Measurements from ENCODE around the gene GRIK4.
A peak's percentile ranks its signal among the peaks of the same experiment; 100 is the strongest.

Gene GRIK4

GRCh38 chr11:120675171-120675570, 163.6 kb downstream of the GRIK4 start:
- H3K4me2 ChIP-seq, result no peak overlapping the region
- H3K9ac ChIP-seq, result no peak overlapping the region
- no peak for TF ChIP-seq Cebpa-rat (IDR thresholded peaks at IDR 0.05)
- H3K27ac ChIP-seq, result no peak overlapping the region
- H4K20me1 ChIP-seq, result no peaks in the 10 kb centered on the region; a peak in 1 of 22 replicates
- H3K4me3 ChIP-seq, result no peak overlapping the region
- H3K27me3 ChIP-seq, result no peaks in the 10 kb centered on the region
- H3K4me1 ChIP-seq, result peaks cover 6 to 27% (median 20%) of the 10 kb centered on the region in 10 experiments
- no peaks in the 10 kb centered on the region for H3K36me3 ChIP-seq
- peaks cover 0 to 14% (median 4%) of the 10 kb centered on the region in 11 experiments; a peak in 8 of 22 replicates for H3K9me3 ChIP-seq (replicated peaks in 1 of 11)

- Histone ChIP-seq H3K4me1 (peaks cover 6 to 27% (median 20%) of the 10 kb centered on the region in 10 experiments), H3K9me3 (replicated peaks in 1 of 11) (peaks cover 0 to 10% (median 2%) of the 10 kb centered on the region in 11 experiments; a peak in 8 of 22 replicates), H3K27ac (no peak overlapping the region; a peak in 1 of 22 replicates), H3K27me3 (no peaks in the 10 kb centered on the region), H3K4me2 (peak overlapping the region; percentile 33 to 72 (median 44); a peak in 21 of 22 replicates), H3K4me3 (no peak overlapping the region), H4K20me1 (no peaks in the 10 kb centered on the region; a peak in 1 of 22 replicates), H3K36me3 (no peaks in the 10 kb centered on the region), H3K9ac (no peak overlapping the region)
- TF ChIP-seq Cebpa-rat (IDR thresholded peaks at IDR 0.05), result no peak
Observed at GRCh38 chr11:120676991-120677390, 165.4 kb downstream of the GRIK4 start.

GRCh38 chr11:120680322-120680721, 168.8 kb downstream of the GRIK4 start:
- H3K27ac ChIP-seq, result no peak overlapping the region
- no peak overlapping the region for H3K4me2 ChIP-seq
- no peaks in the 10 kb centered on the region for H3K36me3 ChIP-seq
- H3K4me3 ChIP-seq, result no peak overlapping the region
- TF ChIP-seq Cebpa-rat (IDR thresholded peaks at IDR 0.05), result no peak
- H3K9ac ChIP-seq, result no peak overlapping the region
- 0 out of 22 replicates have a peak, but pooled peaks cover 0 to 3% (median 0%) of the 10 kb centered on the region in 11 experiments for H3K27me3 ChIP-seq
- H3K9me3 ChIP-seq (replicated peaks in 1 of 11), result peaks cover 0 to 6% (median 0%) of the 10 kb centered on the region in 11 experiments; a peak in 1 of 22 replicates
- peaks cover 6 to 22% (median 17%) of the 10 kb centered on the region in 10 experiments for H3K4me1 ChIP-seq
- peaks cover 0 to 4% (median 0%) of the 10 kb centered on the region in 11 experiments; a peak in 1 of 22 replicates for H4K20me1 ChIP-seq

- no peak overlapping the region for H3K4me3 ChIP-seq
- H3K36me3 ChIP-seq, result no peaks in the 10 kb centered on the region
- H3K4me2 ChIP-seq, result no peak overlapping the region
- H3K9ac ChIP-seq, result no peak overlapping the region
- H3K27me3 ChIP-seq, result peaks cover 0 to 14% (median 0%) of the 10 kb centered on the region in 11 experiments; a peak in 1 of 22 replicates
- H3K4me1 ChIP-seq, result peaks cover 6 to 28% (median 17%) of the 10 kb centered on the region in 10 experiments
- peaks cover 0 to under 1% (median 0%) of the 10 kb centered on the region in 11 experiments; a peak in 1 of 22 replicates for H3K9me3 ChIP-seq (replicated peaks in 1 of 11)
- peaks cover 0 to 7% (median 0%) of the 10 kb centered on the region in 11 experiments; a peak in 1 of 22 replicates for H4K20me1 ChIP-seq
- no peak for TF ChIP-seq Cebpa-rat (IDR thresholded peaks at IDR 0.05)
- no peak overlapping the region for H3K27ac ChIP-seq
Observed at GRCh38 chr11:120681434-120682331, 170.1 kb downstream of the GRIK4 start.

- Histone ChIP-seq H4K20me1 (peaks cover 0 to 7% (median 0%) of the 10 kb centered on the region in 11 experiments; a peak in 1 of 22 replicates), H3K36me3 (no peaks in the 10 kb centered on the region), H3K4me1 (peaks cover 1 to 23% (median 11%) of the 10 kb centered on the region in 10 experiments), H3K4me3 (no peak overlapping the region), H3K4me2 (no peak overlapping the region), H3K27ac (no peak overlapping the region), H3K9me3 (replicated peaks in 1 of 11) (no peaks in the 10 kb centered on the region), H3K27me3 (peaks cover 0 to 19% (median 0%) of the 10 kb centered on the region in 11 experiments; a peak in 1 of 22 replicates), H3K9ac (no peak overlapping the region)
- no peak for TF ChIP-seq Cebpa-rat (IDR thresholded peaks at IDR 0.05)
Observed at GRCh38 chr11:120682332-120682649, 170.7 kb downstream of the GRIK4 start.

- Histone ChIP-seq H3K4me3 (no peak overlapping the region), H3K4me1 (peaks cover under 1 to 22% (median 11%) of the 10 kb centered on the region in 10 experiments; a peak in 19 of 20 replicates), H3K9ac (no peak overlapping the region), H3K4me2 (no peak overlapping the region), H3K27me3 (peaks cover 0 to 24% (median 0%) of the 10 kb centered on the region in 11 experiments; a peak in 2 of 22 replicates), H3K27ac (no peak overlapping the region), H3K36me3 (no peaks in the 10 kb centered on the region), H3K9me3 (replicated peaks in 1 of 11) (no peaks in the 10 kb centered on the region), H4K20me1 (peaks cover 0 to 7% (median 0%) of the 10 kb centered on the region in 11 experiments; a peak in 1 of 22 replicates)
- no peak for TF ChIP-seq Cebpa-rat (IDR thresholded peaks at IDR 0.05)
Observed at GRCh38 chr11:120682866-120683265, 171.3 kb downstream of the GRIK4 start.

GRCh38 chr11:120686516-120686915, 175.0 kb downstream of the GRIK4 start:
- Histone ChIP-seq H3K4me2 (0 out of 22 replicates have a peak overlapping the region, but pooled peaks of 2 of the 11 experiments have one; percentile 1 to 10), H3K4me1 (peaks cover 13 to 29% (median 19%) of the 10 kb centered on the region in 10 experiments), H3K36me3 (no peaks in the 10 kb centered on the region), H3K27me3 (peaks cover 0 to 45% (median 0%) of the 10 kb centered on the region in 11 experiments; a peak in 6 of 22 replicates), H3K27ac (no peak overlapping the region; a peak in 1 of 22 replicates), H3K9ac (no peak overlapping the region), H3K9me3 (replicated peaks in 1 of 11) (no peaks in the 10 kb centered on the region), H4K20me1 (peaks cover 0 to 11% (median 0%) of the 10 kb centered on the region in 11 experiments; a peak in 1 of 22 replicates), H3K4me3 (no peak overlapping the region)
- TF ChIP-seq Cebpa-rat (IDR thresholded peaks at IDR 0.05), result no peak

- H3K27ac ChIP-seq, result peak overlapping the region in 8 of 11 experiments; percentile 41 to 62 (median 55); a peak in 16 of 22 replicates
- peak in 6 of 11 experiments; percentile 23 to 63 (median 52); a peak in 8 of 22 replicates for TF ChIP-seq Cebpa-rat (IDR thresholded peaks at IDR 0.05)
- H3K4me3 ChIP-seq, result no peak overlapping the region
- no peaks in the 10 kb centered on the region for H3K9me3 ChIP-seq (replicated peaks in 1 of 11)
- H3K4me1 ChIP-seq, result peaks cover 13 to 29% (median 19%) of the 10 kb centered on the region in 10 experiments
- H3K27me3 ChIP-seq, result peaks cover 0 to 50% (median 0%) of the 10 kb centered on the region in 11 experiments; a peak in 6 of 22 replicates
- H3K9ac ChIP-seq, result no peak overlapping the region; a peak in 2 of 22 replicates
- no peaks in the 10 kb centered on the region for H3K36me3 ChIP-seq
- peaks cover 0 to 11% (median 0%) of the 10 kb centered on the region in 11 experiments; a peak in 1 of 22 replicates for H4K20me1 ChIP-seq
- peak overlapping the region; percentile 45 to 81 (median 69) for H3K4me2 ChIP-seq
Observed at GRCh38 chr11:120688163-120688562, 176.6 kb downstream of the GRIK4 start.
